Measurements from ENCODE around the gene LILRA6. TPM values are rescaled to one million over a fixed set of nuclear protein-coding genes. Genes with fewer than 3 reads are reported as not detected.
A peak's percentile ranks its signal among the peaks of the same experiment; 100 is the strongest.
"Not testable (repeated sequence)": the region's sequence is repeated elsewhere in the genome, so short reads cannot be mapped to it uniquely, and the experiment has no call there.

The LILRA6 gene
- polyA plus RNA-seq, 4 donors: 0.27 to 1.6 (median 0.53) TPM; not detected in 1

DNA sequence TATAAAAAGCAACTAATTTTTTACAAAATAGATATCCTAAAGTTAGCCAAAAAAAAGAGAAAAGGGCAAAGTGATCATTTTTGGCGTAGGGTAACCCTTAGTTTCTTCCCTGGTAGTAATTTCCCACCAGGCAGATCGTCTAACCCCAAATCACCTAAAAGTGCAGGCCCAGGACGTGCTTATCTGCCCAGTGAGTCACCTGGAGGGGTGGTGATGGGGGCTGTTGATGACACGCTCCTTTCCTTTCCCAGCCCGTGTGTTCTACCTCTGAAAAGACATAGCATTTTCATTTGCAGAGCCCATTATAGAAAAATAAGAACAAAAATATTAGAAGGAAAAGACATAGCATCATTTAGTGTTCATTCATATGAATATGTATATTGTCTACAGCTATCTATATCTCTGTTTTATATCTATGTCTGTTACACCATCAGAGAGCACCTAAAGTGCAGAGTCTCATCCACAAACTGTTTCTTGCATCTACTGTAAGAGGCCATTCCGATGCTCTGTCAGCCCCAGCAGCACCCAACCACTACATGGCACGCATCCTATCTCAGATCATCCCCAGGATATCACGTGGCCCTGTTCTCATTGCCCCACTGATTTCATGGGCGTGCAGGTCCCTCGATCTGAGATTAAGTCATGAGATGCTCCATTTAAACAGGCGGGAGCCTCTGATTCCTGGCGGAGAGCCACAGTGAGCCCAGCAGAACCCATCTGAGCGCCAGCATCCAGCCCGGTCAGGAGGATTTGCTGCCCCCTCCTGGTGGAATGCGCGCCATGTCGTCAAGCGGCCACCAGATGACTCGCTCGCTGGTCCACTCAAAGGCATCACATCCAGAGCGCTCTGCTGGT, 11.3 kb downstream of the LILRA6 start:
- H3K27me3 ChIP-seq (ENCODE audit: control insufficient read depth in 3 of 3, insufficient read depth in 3 of 3, low read length in 3 of 3): peaks cover 0 to 6% (median 1%) of the 10 kb centered on the region in 3 donors
- no peaks in the 10 kb centered on the region for H3K36me3 ChIP-seq (ENCODE audit: control insufficient read depth in 3 of 3, insufficient read depth in 2 of 3, low read depth in 1 of 3, low read length in 3 of 3)
- no peak overlapping the region for H3K4me3 ChIP-seq (ENCODE audit: low read depth in 1 of 3, low read length in 3 of 3)
- FAIRE-seq: no peak
- no peak overlapping the region for H3K27ac ChIP-seq (ENCODE audit: low read depth in 1 of 3, low read length in 2 of 3)
- H3K9me3 ChIP-seq (ENCODE audit: control insufficient read depth in 2 of 2, insufficient read depth in 1 of 2, low read depth in 1 of 2, low read length in 1 of 2): no peaks in the 10 kb centered on the region
- 7 to 16% (median 11%) methylated on average over 21 of the region's 21 CpGs for WGBS, 3 donors
- H3K4me1 ChIP-seq (ENCODE audit: control insufficient read depth in 3 of 3, insufficient read depth in 2 of 3, low read depth in 1 of 3, low read length in 2 of 3): peaks cover 0 to 9% (median 0%) of the 10 kb centered on the region in 3 donors
- peak; percentile 88 to 90 for DNase-seq

DNA sequence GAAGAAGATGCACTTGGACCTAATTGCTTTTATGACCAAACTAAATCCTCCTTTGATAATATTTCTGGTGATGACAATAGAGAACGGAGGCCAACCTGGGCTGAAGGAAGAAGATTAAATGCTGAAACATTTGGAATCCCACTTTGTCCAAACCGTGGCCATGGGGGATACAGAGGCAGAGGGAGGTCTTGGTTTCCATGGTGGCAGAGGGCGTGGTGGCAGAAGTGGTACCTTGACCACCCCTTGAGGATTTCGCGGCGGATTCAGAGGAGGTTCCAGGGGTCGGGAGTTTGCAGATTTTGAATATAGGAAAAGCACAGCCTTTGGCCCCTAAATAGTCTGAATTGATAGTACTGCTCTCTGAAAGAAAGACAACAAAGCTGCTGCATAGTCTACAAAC, 12.6 kb downstream of the LILRA6 start:
- DNase-seq: no peak
- H3K27ac ChIP-seq (ENCODE audit: low read depth in 1 of 3, low read length in 2 of 3): no peak overlapping the region
- H3K27me3 ChIP-seq (ENCODE audit: control insufficient read depth in 3 of 3, insufficient read depth in 3 of 3, low read length in 3 of 3): peaks cover 0 to 9% (median 1%) of the 10 kb centered on the region in 3 donors
- WGBS, 3 donors: 65 to 81% (median 71%) methylated on average over 7 of the region's 7 CpGs
- H3K36me3 ChIP-seq (ENCODE audit: control insufficient read depth in 3 of 3, insufficient read depth in 2 of 3, low read depth in 1 of 3, low read length in 3 of 3): no peaks in the 10 kb centered on the region
- no peak for FAIRE-seq
- no peaks in the 10 kb centered on the region for H3K9me3 ChIP-seq (ENCODE audit: control insufficient read depth in 2 of 2, insufficient read depth in 1 of 2, low read depth in 1 of 2, low read length in 1 of 2)
- H3K4me3 ChIP-seq (ENCODE audit: low read depth in 1 of 3, low read length in 3 of 3): no peak overlapping the region
- H3K4me1 ChIP-seq (ENCODE audit: control insufficient read depth in 3 of 3, insufficient read depth in 2 of 3, low read depth in 1 of 3, low read length in 2 of 3): peaks cover 0 to 9% (median 0%) of the 10 kb centered on the region in 3 donors

- Histone ChIP-seq H3K36me3 (ENCODE audit: control insufficient read depth in 3 of 3, insufficient read depth in 2 of 3, low read depth in 1 of 3, low read length in 3 of 3) (no peaks in the 10 kb centered on the region), H3K9me3 (ENCODE audit: control insufficient read depth in 2 of 2, insufficient read depth in 1 of 2, low read depth in 1 of 2, low read length in 1 of 2) (no peaks in the 10 kb centered on the region), H3K27ac (ENCODE audit: low read depth in 1 of 3, low read length in 2 of 3) (no peak overlapping the region), H3K27me3 (ENCODE audit: control insufficient read depth in 3 of 3, insufficient read depth in 3 of 3, low read length in 3 of 3) (peaks cover 0 to 9% (median 1%) of the 10 kb centered on the region in 3 donors), H3K4me3 (ENCODE audit: low read depth in 1 of 3, low read length in 3 of 3) (no peak overlapping the region), H3K4me1 (ENCODE audit: control insufficient read depth in 3 of 3, insufficient read depth in 2 of 3, low read depth in 1 of 3, low read length in 2 of 3) (peaks cover 0 to 9% (median 0%) of the 10 kb centered on the region in 3 donors)
- FAIRE-seq (no peak), DNase-seq (no peak)
- WGBS, 3 donors: 83 to 89% (median 88%) methylated on average over 8 of the region's 8 CpGs
Observed at GRCh38 chr19:54229146-54229545, 13.4 kb downstream of the LILRA6 start.

DNA sequence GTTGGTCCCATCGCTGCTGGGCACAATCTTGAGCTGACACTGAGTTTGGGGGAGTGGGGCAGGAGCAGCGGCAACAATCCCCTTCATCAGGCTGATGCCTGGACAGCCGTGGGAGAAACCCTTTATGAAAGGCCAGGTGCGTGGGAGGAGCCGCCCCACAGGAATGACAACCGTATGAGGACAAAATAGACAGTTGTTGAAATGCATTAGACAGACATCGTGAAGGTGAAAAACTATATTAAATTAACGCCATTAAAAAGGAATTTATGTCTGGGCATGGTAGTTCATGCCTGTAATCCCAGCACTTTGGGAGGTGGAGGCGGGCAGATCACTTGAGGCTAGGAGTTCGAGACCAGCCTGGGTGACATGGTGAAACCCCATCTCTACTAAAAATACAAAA, 18.0 kb downstream of the LILRA6 start:
- not testable (repeated sequence) for DNase-seq

GRCh38 chr19:54223937-54224281, 18.7 kb downstream of the LILRA6 start:
- H3K4me3 ChIP-seq (ENCODE audit: low read depth in 1 of 3, low read length in 3 of 3); DNase-seq; H3K27me3 ChIP-seq (ENCODE audit: control insufficient read depth in 3 of 3, insufficient read depth in 3 of 3, low read length in 3 of 3); H3K27ac ChIP-seq (ENCODE audit: low read depth in 1 of 3, low read length in 2 of 3); H3K4me1 ChIP-seq (ENCODE audit: control insufficient read depth in 3 of 3, insufficient read depth in 2 of 3, low read depth in 1 of 3, low read length in 2 of 3); H3K9me3 ChIP-seq (ENCODE audit: control insufficient read depth in 2 of 2, insufficient read depth in 1 of 2, low read depth in 1 of 2, low read length in 1 of 2); FAIRE-seq; H3K36me3 ChIP-seq (ENCODE audit: control insufficient read depth in 3 of 3, insufficient read depth in 2 of 3, low read depth in 1 of 3, low read length in 3 of 3): not testable (repeated sequence)
- WGBS, 3 donors: 47 to 59% (median 54%) methylated on average over 4 to 5 of the region's 5 CpGs

More for the DNA sequence above, 18.0 kb downstream of the LILRA6 start:
- H3K27me3 ChIP-seq (ENCODE audit: control insufficient read depth in 3 of 3, insufficient read depth in 3 of 3, low read length in 3 of 3); H3K4me3 ChIP-seq (ENCODE audit: low read depth in 1 of 3, low read length in 3 of 3); H3K4me1 ChIP-seq (ENCODE audit: control insufficient read depth in 3 of 3, insufficient read depth in 2 of 3, low read depth in 1 of 3, low read length in 2 of 3); FAIRE-seq; H3K36me3 ChIP-seq (ENCODE audit: control insufficient read depth in 3 of 3, insufficient read depth in 2 of 3, low read depth in 1 of 3, low read length in 3 of 3); H3K27ac ChIP-seq (ENCODE audit: low read depth in 1 of 3, low read length in 2 of 3); H3K9me3 ChIP-seq (ENCODE audit: control insufficient read depth in 2 of 2, insufficient read depth in 1 of 2, low read depth in 1 of 2, low read length in 1 of 2): not testable (repeated sequence)
- 69 to 83% (median 73%) methylated on average over 8 to 10 of the region's 10 CpGs for WGBS, 3 donors

DNA sequence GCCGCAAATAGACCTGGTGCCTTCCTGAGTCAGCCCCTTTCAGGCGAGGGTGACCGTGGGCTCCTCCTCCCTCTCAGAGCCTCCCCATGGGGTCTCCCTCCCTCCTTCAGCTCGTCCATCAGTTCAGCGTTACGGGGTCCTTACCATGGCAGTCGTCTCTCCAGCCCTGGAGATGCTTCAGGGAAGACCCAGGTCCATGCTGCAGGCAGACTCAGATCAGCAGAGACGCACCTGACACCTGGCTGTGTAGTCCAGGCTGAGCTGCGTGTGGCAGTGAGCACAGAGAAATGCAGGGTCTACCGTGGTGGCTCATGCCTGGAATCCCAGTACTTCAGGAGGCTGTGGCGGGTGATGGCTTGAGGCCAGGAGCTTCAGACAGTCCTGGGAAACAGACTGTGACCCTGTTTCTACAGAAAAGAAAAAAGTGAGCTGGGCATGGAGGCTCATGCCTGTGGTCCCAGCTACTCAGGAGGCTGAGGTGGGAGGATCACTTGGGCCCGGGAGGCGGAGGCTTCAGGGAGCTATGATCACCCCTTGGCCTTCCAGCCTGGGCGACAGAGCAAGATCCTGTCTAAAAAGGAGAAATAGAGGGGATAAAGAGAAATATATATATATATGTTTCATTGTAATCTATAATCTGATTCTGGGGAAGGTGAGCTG, 19.2 kb downstream of the LILRA6 start:
- not testable (repeated sequence) for H3K4me1 ChIP-seq (ENCODE audit: control insufficient read depth in 3 of 3, insufficient read depth in 2 of 3, low read depth in 1 of 3, low read length in 2 of 3); H3K27ac ChIP-seq (ENCODE audit: low read depth in 1 of 3, low read length in 2 of 3); FAIRE-seq; H3K27me3 ChIP-seq (ENCODE audit: control insufficient read depth in 3 of 3, insufficient read depth in 3 of 3, low read length in 3 of 3); H3K9me3 ChIP-seq (ENCODE audit: control insufficient read depth in 2 of 2, insufficient read depth in 1 of 2, low read depth in 1 of 2, low read length in 1 of 2); DNase-seq; H3K4me3 ChIP-seq (ENCODE audit: low read depth in 1 of 3, low read length in 3 of 3); H3K36me3 ChIP-seq (ENCODE audit: control insufficient read depth in 3 of 3, insufficient read depth in 2 of 3, low read depth in 1 of 3, low read length in 3 of 3)
- WGBS, 3 donors: 39 to 51% (median 46%) methylated on average over 14 of the region's 14 CpGs

DNA sequence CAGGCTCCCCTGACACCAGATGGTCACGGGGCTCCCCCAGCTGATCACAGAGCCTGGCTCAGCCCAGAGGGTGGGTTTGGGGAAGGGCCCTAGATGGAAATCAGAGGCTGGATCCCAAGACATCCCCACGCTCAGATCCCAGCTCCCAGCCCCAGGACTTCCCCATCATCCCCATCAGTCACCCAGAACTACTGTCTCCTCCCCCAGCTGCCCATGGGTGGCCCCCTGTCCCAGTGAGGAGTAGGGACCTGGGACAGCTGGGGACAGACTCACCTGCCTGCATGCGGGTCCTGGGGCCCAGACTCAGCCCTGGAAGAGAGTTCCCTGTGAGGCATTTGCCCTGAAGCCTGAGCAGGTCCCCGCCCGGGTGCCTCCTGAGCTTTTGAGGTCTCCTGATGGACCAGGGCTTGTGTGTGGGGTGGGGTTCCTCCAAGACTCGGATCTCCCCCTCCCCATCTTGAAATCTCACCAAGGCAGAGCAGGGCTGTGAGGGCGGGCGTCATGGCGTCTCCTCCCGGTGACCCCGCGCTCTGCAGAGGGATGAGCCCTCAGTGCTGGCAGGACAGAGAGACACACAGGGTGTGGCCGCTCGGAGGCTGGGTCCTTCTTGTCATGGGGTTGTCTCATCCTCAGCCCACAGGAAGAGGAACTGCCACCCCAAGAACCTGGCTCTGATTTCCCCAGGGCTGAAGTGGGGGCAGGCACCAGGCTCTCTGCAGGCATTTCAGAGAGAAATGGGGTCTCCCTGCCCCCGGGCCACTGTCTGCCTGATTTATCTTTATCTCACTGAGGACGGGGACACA, 19.9 kb downstream of the LILRA6 start, which contains the start of gene LILRB3:
Gene LILRB3 (minus strand): TSS at position 534 of the 803 bp plus-strand sequence. CDS start 31 bp downstream, at position 503.
- not testable (repeated sequence) for H3K4me3 ChIP-seq (ENCODE audit: low read depth in 1 of 3, low read length in 3 of 3); H3K36me3 ChIP-seq (ENCODE audit: control insufficient read depth in 3 of 3, insufficient read depth in 2 of 3, low read depth in 1 of 3, low read length in 3 of 3); DNase-seq; H3K27me3 ChIP-seq (ENCODE audit: control insufficient read depth in 3 of 3, insufficient read depth in 3 of 3, low read length in 3 of 3); H3K27ac ChIP-seq (ENCODE audit: low read depth in 1 of 3, low read length in 2 of 3); H3K9me3 ChIP-seq (ENCODE audit: control insufficient read depth in 2 of 2, insufficient read depth in 1 of 2, low read depth in 1 of 2, low read length in 1 of 2); H3K4me1 ChIP-seq (ENCODE audit: control insufficient read depth in 3 of 3, insufficient read depth in 2 of 3, low read depth in 1 of 3, low read length in 2 of 3); FAIRE-seq
- 44 to 57% (median 54%) methylated on average over 14 to 16 of the region's 16 CpGs for WGBS, 3 donors

- not testable (repeated sequence) for H3K4me3 ChIP-seq (ENCODE audit: low read depth in 1 of 3, low read length in 3 of 3); H3K4me1 ChIP-seq (ENCODE audit: control insufficient read depth in 3 of 3, insufficient read depth in 2 of 3, low read depth in 1 of 3, low read length in 2 of 3); H3K36me3 ChIP-seq (ENCODE audit: control insufficient read depth in 3 of 3, insufficient read depth in 2 of 3, low read depth in 1 of 3, low read length in 3 of 3); H3K27me3 ChIP-seq (ENCODE audit: control insufficient read depth in 3 of 3, insufficient read depth in 3 of 3, low read length in 3 of 3); DNase-seq; H3K9me3 ChIP-seq (ENCODE audit: control insufficient read depth in 2 of 2, insufficient read depth in 1 of 2, low read depth in 1 of 2, low read length in 1 of 2); H3K27ac ChIP-seq (ENCODE audit: low read depth in 1 of 3, low read length in 2 of 3); FAIRE-seq
- WGBS, 3 donors: 67 to 76% (median 67%) methylated on average over 6 to 7 of the region's 7 CpGs
Observed at GRCh38 chr19:54221947-54222346, 20.6 kb downstream of the LILRA6 start.
